ENCODE results near the gene BCL7B. TPM values are rescaled to one million over a fixed set of nuclear protein-coding genes. Genes with fewer than 3 reads are reported as not detected.
"Not testable (repeated sequence)": the region's sequence is repeated elsewhere in the genome, so short reads cannot be mapped to it uniquely, and the experiment has no call there.

Gene BCL7B
- total and polyA plus RNA-seq, 7 donors = 58.1 to 155 (median 114) TPM

DNA sequence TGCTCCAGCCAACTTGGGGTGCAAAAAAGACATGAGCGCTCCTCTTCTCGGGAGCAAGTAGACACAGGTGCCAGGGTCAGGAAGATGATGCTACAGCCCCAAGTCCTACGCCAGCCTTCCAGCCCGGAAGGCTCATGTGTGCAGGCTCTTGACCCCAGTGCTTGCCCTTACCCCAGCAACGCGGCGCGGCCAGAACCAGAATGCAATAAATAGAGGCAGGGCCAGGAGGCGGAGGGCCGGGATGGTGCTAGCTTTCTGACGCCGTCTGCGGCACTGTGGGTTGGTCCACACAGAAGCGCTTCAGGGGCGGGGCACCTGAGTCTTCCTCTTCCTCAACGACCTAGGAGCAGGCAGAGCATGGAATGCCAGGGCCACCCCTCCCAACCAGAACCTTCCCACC is 20.4 kb downstream of the BCL7B start:
- H3K4me3 ChIP-seq = no peak overlapping the region
- peaks cover 0 to 4% (median 0%) of the 10 kb centered on the region in 4 donors for H3K4me1 ChIP-seq
- DNase-seq = peak; percentile 59
- H3K27me3 ChIP-seq = no peaks in the 10 kb centered on the region
- H3K27ac ChIP-seq = no peak overlapping the region
- no peak for TF ChIP-seq POLR2AphosphoS5 (IDR thresholded peaks at IDR 0.05)
- no peak for TF ChIP-seq EP300 (IDR thresholded peaks at IDR 0.05)
- TF ChIP-seq, protein P1, sequence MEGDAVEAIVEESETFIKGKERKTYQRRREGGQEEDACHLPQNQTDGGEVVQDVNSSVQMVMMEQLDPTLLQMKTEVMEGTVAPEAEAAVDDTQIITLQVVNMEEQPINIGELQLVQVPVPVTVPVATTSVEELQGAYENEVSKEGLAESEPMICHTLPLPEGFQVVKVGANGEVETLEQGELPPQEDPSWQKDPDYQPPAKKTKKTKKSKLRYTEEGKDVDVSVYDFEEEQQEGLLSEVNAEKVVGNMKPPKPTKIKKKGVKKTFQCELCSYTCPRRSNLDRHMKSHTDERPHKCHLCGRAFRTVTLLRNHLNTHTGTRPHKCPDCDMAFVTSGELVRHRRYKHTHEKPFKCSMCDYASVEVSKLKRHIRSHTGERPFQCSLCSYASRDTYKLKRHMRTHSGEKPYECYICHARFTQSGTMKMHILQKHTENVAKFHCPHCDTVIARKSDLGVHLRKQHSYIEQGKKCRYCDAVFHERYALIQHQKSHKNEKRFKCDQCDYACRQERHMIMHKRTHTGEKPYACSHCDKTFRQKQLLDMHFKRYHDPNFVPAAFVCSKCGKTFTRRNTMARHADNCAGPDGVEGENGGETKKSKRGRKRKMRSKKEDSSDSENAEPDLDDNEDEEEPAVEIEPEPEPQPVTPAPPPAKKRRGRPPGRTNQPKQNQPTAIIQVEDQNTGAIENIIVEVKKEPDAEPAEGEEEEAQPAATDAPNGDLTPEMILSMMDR (IDR thresholded peaks at IDR 0.05) = no peak
- no peak for TF ChIP-seq POLR2A (IDR thresholded peaks at IDR 0.05)
- WGBS, 2 donors = 87 to 92% methylated on average over 16 of the region's 16 CpGs
- H3K36me3 ChIP-seq = peaks cover 42 to 84% (median 53%) of the 10 kb centered on the region in 4 donors
- intact Hi-C loops (cut with DNase I) = no loop called here
- no peaks in the 10 kb centered on the region for H3K9me3 ChIP-seq

DNA sequence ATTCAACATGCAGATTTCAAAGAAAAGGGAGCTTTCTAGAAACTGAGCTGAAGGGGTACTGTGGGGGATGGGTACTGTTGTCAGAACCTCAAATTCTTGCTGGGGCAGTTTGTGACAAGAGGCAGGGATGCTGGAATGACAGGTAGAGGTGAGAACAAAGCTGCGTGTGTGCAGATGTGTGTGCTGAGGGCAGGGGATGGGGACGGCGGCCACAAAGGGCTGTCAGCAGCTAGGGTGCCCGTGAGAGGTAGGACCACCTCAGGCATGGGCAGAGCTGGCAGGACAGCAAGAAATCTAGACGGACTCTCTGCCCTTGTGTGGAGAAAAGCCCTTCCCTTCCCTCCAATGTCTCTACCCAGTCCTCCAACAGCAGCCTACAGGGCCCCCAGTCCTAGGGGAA is 21.0 kb downstream of the BCL7B start:
- DNase-seq = peak; percentile 22

DNA sequence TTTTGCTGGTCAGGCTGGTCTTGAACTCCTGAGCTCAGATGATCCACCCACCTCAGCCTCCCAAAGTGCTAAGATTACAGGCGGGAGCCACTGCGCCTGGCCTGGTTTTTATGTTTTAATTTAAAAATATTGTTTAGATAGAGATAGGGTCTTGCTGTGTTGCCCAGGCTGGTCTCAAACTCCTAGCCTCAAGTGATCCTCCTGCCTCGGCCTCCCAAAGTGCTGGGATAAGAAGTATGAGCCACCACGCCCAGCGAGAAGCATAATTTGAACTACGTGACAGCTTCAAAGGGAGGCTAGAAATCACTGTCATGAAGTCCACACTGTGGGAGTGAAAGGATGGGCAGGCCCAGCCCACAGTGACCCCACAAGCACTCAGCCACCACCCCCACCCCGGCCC is 21.6 kb downstream of the BCL7B start:
- H3K27ac ChIP-seq; H3K9me3 ChIP-seq; H3K4me3 ChIP-seq; intact Hi-C loops (cut with DNase I); H3K4me1 ChIP-seq; H3K27me3 ChIP-seq: not testable (repeated sequence)
- 89 to 96% methylated on average over 7 of the region's 7 CpGs for WGBS, 2 donors
- peaks cover 37 to 74% (median 50%) of the 10 kb centered on the region in 4 donors for H3K36me3 ChIP-seq
- DNase-seq = peak; percentile 4

More for the DNA sequence above, 21.0 kb downstream of the BCL7B start:
- Histone ChIP-seq H3K4me3 (no peak overlapping the region), H3K27ac (no peak overlapping the region), H3K4me1 (no peaks in the 10 kb centered on the region), H3K36me3 (peaks cover 37 to 78% (median 50%) of the 10 kb centered on the region in 4 donors), H3K27me3 (no peaks in the 10 kb centered on the region), H3K9me3 (no peaks in the 10 kb centered on the region)
- TF ChIP-seq POLR2A (IDR thresholded peaks at IDR 0.05) (no peak), EP300 (IDR thresholded peaks at IDR 0.05) (no peak), POLR2AphosphoS5 (IDR thresholded peaks at IDR 0.05) (no peak)
- TF ChIP-seq, protein P1 (IDR thresholded peaks at IDR 0.05) = no peak
- intact Hi-C loops (cut with DNase I) = no loop called here
- WGBS, 2 donors = 89 to 90% methylated on average over 5 of the region's 5 CpGs

DNA sequence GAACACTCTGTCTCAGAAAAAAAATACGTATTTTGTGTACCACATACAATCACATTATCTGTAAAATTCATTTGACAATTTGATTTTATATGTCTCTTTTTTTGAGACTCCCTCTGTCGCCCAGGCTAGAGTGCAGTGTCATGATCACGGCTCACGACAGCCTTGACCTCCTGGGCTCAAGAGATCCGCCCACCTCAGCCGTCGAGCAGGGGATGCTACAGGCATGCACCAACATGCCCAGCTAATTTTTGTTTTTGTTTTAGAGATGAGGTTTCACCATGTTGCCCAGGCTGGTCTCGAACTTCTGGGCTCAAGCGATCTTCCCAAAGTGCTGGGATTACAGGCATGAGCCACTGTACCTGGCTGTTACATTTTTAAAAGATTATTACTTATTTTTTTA is 23.7 kb downstream of the BCL7B start:
- Histone ChIP-seq H3K4me3 (no peak overlapping the region), H3K4me1 (no peaks in the 10 kb centered on the region), H3K9me3 (no peaks in the 10 kb centered on the region), H3K27ac (no peak overlapping the region), H3K36me3 (peaks cover 21 to 54% (median 30%) of the 10 kb centered on the region in 4 donors), H3K27me3 (no peaks in the 10 kb centered on the region)
- WGBS, 2 donors = 92 to 93% methylated on average over 9 of the region's 9 CpGs
- TF ChIP-seq POLR2AphosphoS5 (IDR thresholded peaks at IDR 0.05) = no peak
- TF ChIP-seq, protein P1 (IDR thresholded peaks at IDR 0.05) = no peak
- TF ChIP-seq POLR2A (IDR thresholded peaks at IDR 0.05) = no peak
- TF ChIP-seq EP300 (IDR thresholded peaks at IDR 0.05) = no peak
- intact Hi-C loops (cut with DNase I) = no loop called here
- DNase-seq = peak; percentile 42

DNA sequence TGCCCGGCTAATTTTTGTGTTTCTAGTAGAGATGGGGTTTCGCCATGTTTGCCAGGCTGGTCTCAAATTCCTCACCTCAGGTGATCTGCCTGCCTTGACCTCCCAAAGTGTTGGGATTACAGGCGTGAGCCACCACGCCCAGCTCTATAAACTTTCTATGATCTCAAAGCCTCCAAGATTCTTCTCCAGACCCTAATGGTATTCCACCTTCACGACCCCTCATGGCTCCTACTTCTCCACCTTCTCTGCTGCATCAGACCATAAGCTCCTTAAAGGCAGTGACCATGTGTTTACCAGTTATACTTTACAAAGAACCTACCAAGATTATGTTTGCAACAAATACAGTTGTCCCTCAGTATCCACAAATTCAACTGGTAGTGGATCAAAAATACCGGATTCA is 25.3 kb downstream of the BCL7B start:
- no peaks in the 10 kb centered on the region for H3K27me3 ChIP-seq
- no peak for TF ChIP-seq EP300 (IDR thresholded peaks at IDR 0.05)
- no peak for TF ChIP-seq POLR2AphosphoS5 (IDR thresholded peaks at IDR 0.05)
- TF ChIP-seq POLR2A (IDR thresholded peaks at IDR 0.05) = no peak
- TF ChIP-seq, protein P1 (IDR thresholded peaks at IDR 0.05) = no peak
- intact Hi-C loops (cut with DNase I) = no loop called here
- H3K4me1 ChIP-seq = no peaks in the 10 kb centered on the region
- H3K27ac ChIP-seq = no peak overlapping the region
- H3K36me3 ChIP-seq = peaks cover 9 to 39% (median 16%) of the 10 kb centered on the region in 4 donors
- peak; percentile 21 for DNase-seq
- no peaks in the 10 kb centered on the region for H3K9me3 ChIP-seq
- WGBS, 2 donors = 92 to 94% methylated on average over 6 of the region's 6 CpGs
- no peak overlapping the region for H3K4me3 ChIP-seq

All from sigmoid colon (tissue), 7 donors.